ENCODE data around the gene DNAJB6.

Gene DNAJB6

GRCh38 chr7:157368955-157369354 lies 32.2 kb downstream of the DNAJB6 start:
- DNase-seq: no peak

- no peak for DNase-seq
These were observed 33.9 kb downstream of the DNAJB6 start for GRCh38 chr7:157370742-157371141.

GRCh38 chr7:157371296-157371695 lies 34.5 kb downstream of the DNAJB6 start:
- no peak for DNase-seq

GRCh38 chr7:157372300-157373232 lies 35.8 kb downstream of the DNAJB6 start:
- DNase-seq: no peak

GRCh38 chr7:157373493-157373892 lies 36.7 kb downstream of the DNAJB6 start:
- DNase-seq: no peak

- DNase-seq: no peak
These were observed 38.6 kb downstream of the DNAJB6 start for GRCh38 chr7:157375410-157375809.

GRCh38 chr7:157377436-157378124 lies 40.8 kb downstream of the DNAJB6 start:
- DNase-seq: no peak

GRCh38 chr7:157378390-157378789 lies 41.6 kb downstream of the DNAJB6 start:
- DNase-seq: no peak

GRCh38 chr7:157379493-157379892 lies 42.7 kb downstream of the DNAJB6 start:
- no peak for DNase-seq

GRCh38 chr7:157380416-157380815 lies 43.6 kb downstream of the DNAJB6 start:
- DNase-seq: no peak

GRCh38 chr7:157383868-157384267 lies 47.1 kb downstream of the DNAJB6 start:
- DNase-seq: no peak

GRCh38 chr7:157384301-157384700 lies 47.5 kb downstream of the DNAJB6 start:
- no peak for DNase-seq

GRCh38 chr7:157386979-157387800 lies 50.4 kb downstream of the DNAJB6 start:
- peak; percentile 70 for DNase-seq

- no peak for DNase-seq
These were observed 51.5 kb downstream of the DNAJB6 start for GRCh38 chr7:157388301-157388700.

GRCh38 chr7:157389951-157390730 lies 53.3 kb downstream of the DNAJB6 start:
- no peak for DNase-seq

- no peak for DNase-seq
These were observed 54.4 kb downstream of the DNAJB6 start for GRCh38 chr7:157391036-157391710.

GRCh38 chr7:157392256-157393037 lies 55.6 kb downstream of the DNAJB6 start:
- DNase-seq: no peak

- peak; percentile 43 for DNase-seq
These were observed 57.7 kb downstream of the DNAJB6 start for GRCh38 chr7:157394246-157395191.

GRCh38 chr7:157395206-157395605 lies 58.4 kb downstream of the DNAJB6 start:
- no peak for DNase-seq
